Neural cell (in vitro differentiated cells): ENCODE measurements around the gene NUFIP1.

Experiments
- CTCF ChIP-seq: fragments of 450-650 bp; IDR thresholded peaks from 2 replicates; pipeline ENCODE4 v1.5.1; 2014; ENCODE audit warnings: antibody characterized with exemption, mild to moderate bottlenecking, moderate library complexity; ENCODE audit not compliant: poor library complexity, severe bottlenecking
- EP300 ChIP-seq: fragments of 450-650 bp; conservative IDR thresholded peaks from 2 replicates; pipeline ENCODE4 v1.6.1; 2014; ENCODE audit warnings: antibody characterized with exemption, mild to moderate bottlenecking, moderate library complexity; ENCODE audit not compliant: poor library complexity, severe bottlenecking
- EZH2 ChIP-seq: fragments of 200-600, 300-800 bp; shearing (Covaris generic), sonication (generic); IDR thresholded peaks from 2 replicates; pipeline ENCODE4 v1.6.1; 2014; ENCODE audit warnings: antibody characterized with exemption, low read length, borderline replicate concordance, mild to moderate bottlenecking; ENCODE audit not compliant: insufficient read depth, poor library complexity, severe bottlenecking
- MXI1 ChIP-seq: fragments of 450-650 bp; conservative IDR thresholded peaks from 2 replicates; pipeline ENCODE4 v1.6.1; 2014; ENCODE audit warnings: antibody characterized with exemption, mild to moderate bottlenecking; ENCODE audit not compliant: poor library complexity, severe bottlenecking
- POLR2AphosphoS5 ChIP-seq: IDR thresholded peaks from 2 replicates; pipeline ENCODE4 v1.6.1; 2012
- REST ChIP-seq: IDR thresholded peaks from 2 replicates; pipeline ENCODE4 v1.6.1; 2012; ENCODE audit warnings: borderline replicate concordance
- TAF1 ChIP-seq: IDR thresholded peaks from 2 replicates; pipeline ENCODE4 v1.6.1; 2012; ENCODE audit warnings: low read depth

- TF ChIP-seq CTCF (no peak), EZH2 (no peak), REST (no peak), POLR2AphosphoS5 (no peak), MXI1 (no peak), EP300 (no peak), TAF1 (no peak)
These were observed 95.1 kb downstream of the NUFIP1 start for GRCh38 chr13:44894001-44894770.
